Esophagus squamous epithelium (tissue), 5 donors: ENCODE measurements around the gene AGAP6. TPM values are rescaled to one million over a fixed set of nuclear protein-coding genes. Genes with fewer than 3 reads are reported as not detected.
"Not testable (repeated sequence)": the region's sequence is repeated elsewhere in the genome, so short reads cannot be mapped to it uniquely, and the experiment has no call there.

ENCODE experiments used
- DNase-seq: peaks from one replicate; lab custom pipeline; 2025; lab: John Stamatoyannopoulos, UW
- H3K27ac ChIP-seq, 4 donors: fragments of 200-600 bp; sonication (generic); one replicate each; pipeline ENCODE4 v1.5.1; 2016 to 2019; ENCODE audit warnings: mild to moderate bottlenecking in 1 of 4
- H3K27me3 ChIP-seq, 4 donors: fragments of 200-600 bp; sonication (generic); 1 replicate in 3 of 4; 2 replicates in 1 of 4; pipeline versions ENCODE4 v1.5.1 to v1.6.0; 2017 to 2021; ENCODE audit warnings: antibody characterized with exemption in 1 of 4
- H3K36me3 ChIP-seq, 3 donors: fragments of 200-600 bp; sonication (generic); one replicate each; pipeline ENCODE4 v1.5.1; 2016 to 2019
- H3K4me1 ChIP-seq, 3 donors: fragments of 200-600 bp; sonication (generic); one replicate each; pipeline ENCODE4 v1.5.1; 2017 to 2019
- H3K4me3 ChIP-seq, 4 donors: fragments of 200-600 bp; sonication (generic); 1 replicate in 3 of 4; 2 replicates in 1 of 4; pipeline ENCODE4 v1.5.1; 2016 to 2019; ENCODE audit warnings: mild to moderate bottlenecking in 2 of 4, moderate library complexity in 1 of 4
- H3K9me3 ChIP-seq, 3 donors: fragments of 200-600 bp; sonication (generic); one replicate each; pipeline ENCODE4 v1.5.1; 2016 to 2019
- POLR2A ChIP-seq, 4 donors: fragments of 450-650 bp; IDR thresholded peaks; one replicate each; pipeline ENCODE4 v1.6.1; 2017; ENCODE audit warnings: antibody characterized with exemption in 4 of 4, mild to moderate bottlenecking in 4 of 4, moderate library complexity in 3 of 4
- WGBS, 2 donors: methylation state at CpG; one replicate each; pipeline ENCODE4 v1.1.5; 2018; 5-methylcytosine and 5-hydroxymethylcytosine counted together
- intact Hi-C: fragments of 100-400 bp; cut with DNase I; formaldehyde crosslinking; loops from one replicate; pipeline ENCODE4 v1.15.0; 2022
- total RNA-seq, 4 donors: library from RNA; depleted of rRNA; stranded (reverse); fragments of >200 nt; gene quantifications; one replicate each; pipeline ENCODE4 v1.1.0, GENCODE V29; 2016
- TF ChIP-seq, protein P1 (sequence below), 6 experiments: fragments of 450-650 bp in 4 of 6; fragments of 200-600 bp in 2 of 6; sonication (generic) in 2 of 6; IDR thresholded peaks; one replicate each; pipeline ENCODE4 v1.5.1; 2016 to 2019; ENCODE audit warnings: antibody characterized with exemption in 6 of 6, mild to moderate bottlenecking in 4 of 6, moderate library complexity in 4 of 6
- donor health status: DM: yes; HTN: yes; CAD: no.

The AGAP6 gene
- total RNA-seq = 10 to 100 TPM in 1 of 4 donors, 1 to 10 TPM in 3; 1.2 to 15.4 (median 7.4) TPM

DNA sequence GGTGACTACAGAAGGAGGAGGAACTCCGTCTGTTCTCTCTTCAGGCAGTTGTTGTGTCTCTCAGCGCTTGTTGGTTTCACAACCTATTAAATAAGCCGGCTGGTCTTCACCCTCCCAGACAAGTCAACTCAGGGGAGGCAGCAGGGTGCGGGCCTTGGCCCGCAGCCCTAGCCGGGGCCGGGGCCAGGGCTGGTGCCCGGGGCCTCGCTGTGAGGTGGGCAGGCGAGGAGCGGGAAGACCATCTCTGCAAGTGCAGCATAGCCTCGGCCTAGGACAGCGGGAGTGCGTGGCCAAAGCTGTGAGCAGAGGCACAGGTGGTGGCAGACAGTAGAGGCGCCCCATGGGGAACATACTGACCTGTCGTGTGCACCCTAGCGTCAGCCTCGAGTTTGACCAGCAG is at the start of gene AGAP6:
AGAP6 (plus strand) TSS at position 31 of the 400 bp plus-strand sequence; CDS start at position 341, 310 bp downstream.
- H3K9me3 ChIP-seq, H3K4me3 ChIP-seq, H3K4me1 ChIP-seq, intact Hi-C loops, DNase-seq, H3K27ac ChIP-seq, H3K27me3 ChIP-seq: not testable (repeated sequence)
- peaks cover 0 to 24% (median 0%) of the 10 kb centered on the region in 3 donors for H3K36me3 ChIP-seq
- WGBS, 2 donors = no CpG with 5 or more reads among the region's 18 CpGs

DNA sequence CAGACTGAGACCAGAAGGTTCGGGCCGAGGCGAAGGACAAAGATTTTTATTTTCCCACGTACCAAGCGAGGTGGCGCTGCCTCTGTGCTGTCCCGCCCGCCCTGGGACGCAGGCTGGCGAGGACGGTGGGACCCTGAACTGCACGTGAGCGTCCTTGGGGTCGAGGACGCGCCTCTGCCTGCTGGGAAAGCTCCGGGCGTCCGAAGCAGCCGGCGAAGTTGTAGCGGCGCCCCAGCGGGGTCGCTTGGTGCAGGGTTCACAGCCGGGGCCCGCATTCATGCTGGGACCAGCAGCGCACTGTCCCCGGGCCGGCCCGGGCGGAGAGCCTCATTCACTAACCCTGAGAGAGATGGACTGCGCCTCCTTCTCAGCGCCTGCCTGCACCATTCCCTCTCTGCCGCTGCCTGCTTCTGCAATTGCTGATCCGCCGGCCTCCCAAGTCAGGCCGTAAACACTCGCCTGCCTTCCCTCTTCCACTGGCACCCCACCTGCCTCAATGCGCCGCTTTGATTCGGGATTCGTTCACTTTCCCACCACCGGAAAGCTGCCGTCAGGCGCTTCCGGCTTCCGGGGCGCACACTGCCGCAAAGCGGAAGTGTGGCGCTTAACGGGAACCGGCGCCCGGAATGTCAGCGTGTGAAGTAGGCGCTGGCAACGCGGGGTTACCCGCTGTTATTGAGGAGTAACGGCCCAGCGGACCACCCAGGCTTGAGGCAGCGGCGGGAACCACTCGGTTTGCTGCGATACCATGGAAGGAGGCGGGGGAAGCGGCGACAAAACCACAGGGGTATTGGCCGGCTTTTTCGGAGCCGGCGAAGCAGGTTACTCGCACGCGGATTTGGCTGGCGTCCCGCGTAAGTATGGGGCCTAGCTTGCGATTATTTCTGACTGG is 46.5 kb upstream of the AGAP6 start, which contains the start of the genes PARG and TIMM23B:
PARG (minus strand) TSS at position 581 of the 892 bp plus-strand sequence; CDS start at position 279, 302 bp downstream.
TIMM23B (plus strand) TSS at position 607 of the 892 bp plus-strand sequence; CDS start at position 749, 142 bp downstream.
- Histone ChIP-seq H3K4me3 (peak within 1 kb of the TSS; percentile 76 to 89 (median 84)), H3K4me1 (peaks cover 0 to 27% (median 10%) of the 10 kb centered on the region in 3 donors), H3K27ac (peak within 1 kb of the TSS; percentile 80 to 87 (median 82)), H3K36me3 (peaks cover 0 to 13% (median 0%) of the 10 kb centered on the region in 3 donors)
- H3K9me3 ChIP-seq, intact Hi-C loops, H3K27me3 ChIP-seq: not testable (repeated sequence)
- DNase-seq = peak; percentile 2
- TF ChIP-seq POLR2A (IDR thresholded peaks at IDR 0.05) = peak in 1 of 4 donors; percentile 59
- TF ChIP-seq, protein P1, sequence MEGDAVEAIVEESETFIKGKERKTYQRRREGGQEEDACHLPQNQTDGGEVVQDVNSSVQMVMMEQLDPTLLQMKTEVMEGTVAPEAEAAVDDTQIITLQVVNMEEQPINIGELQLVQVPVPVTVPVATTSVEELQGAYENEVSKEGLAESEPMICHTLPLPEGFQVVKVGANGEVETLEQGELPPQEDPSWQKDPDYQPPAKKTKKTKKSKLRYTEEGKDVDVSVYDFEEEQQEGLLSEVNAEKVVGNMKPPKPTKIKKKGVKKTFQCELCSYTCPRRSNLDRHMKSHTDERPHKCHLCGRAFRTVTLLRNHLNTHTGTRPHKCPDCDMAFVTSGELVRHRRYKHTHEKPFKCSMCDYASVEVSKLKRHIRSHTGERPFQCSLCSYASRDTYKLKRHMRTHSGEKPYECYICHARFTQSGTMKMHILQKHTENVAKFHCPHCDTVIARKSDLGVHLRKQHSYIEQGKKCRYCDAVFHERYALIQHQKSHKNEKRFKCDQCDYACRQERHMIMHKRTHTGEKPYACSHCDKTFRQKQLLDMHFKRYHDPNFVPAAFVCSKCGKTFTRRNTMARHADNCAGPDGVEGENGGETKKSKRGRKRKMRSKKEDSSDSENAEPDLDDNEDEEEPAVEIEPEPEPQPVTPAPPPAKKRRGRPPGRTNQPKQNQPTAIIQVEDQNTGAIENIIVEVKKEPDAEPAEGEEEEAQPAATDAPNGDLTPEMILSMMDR (IDR thresholded peaks at IDR 0.05) = peak in 1 of 6 experiments; percentile 3
- 0% methylated on average over 20 to 32 of the region's 81 CpGs for WGBS, 2 donors

DNA sequence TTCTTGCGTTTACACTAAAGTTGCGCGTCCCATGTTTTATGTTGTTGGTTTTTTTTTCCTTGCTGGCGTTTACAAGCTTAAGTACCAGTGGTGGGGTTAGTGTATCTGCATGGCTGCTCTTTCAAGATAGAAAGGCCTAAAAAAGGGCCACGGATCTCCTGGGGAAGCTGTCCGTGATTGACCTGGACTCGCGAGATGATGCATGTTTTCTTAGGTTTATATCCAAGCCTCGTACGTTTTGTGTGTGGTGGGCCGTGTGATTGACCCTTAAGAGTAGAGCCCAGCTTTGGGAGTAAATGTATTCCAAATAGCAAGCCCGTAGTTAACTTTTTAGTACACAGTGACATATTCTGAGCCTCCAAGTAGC is 45.9 kb upstream of the AGAP6 start:
- intact Hi-C loops, H3K9me3 ChIP-seq, DNase-seq, H3K27me3 ChIP-seq: not testable (repeated sequence)
- Histone ChIP-seq H3K4me1 (peaks cover 0 to 27% (median 10%) of the 10 kb centered on the region in 3 donors), H3K4me3 (peak overlapping the region; percentile 76 to 89 (median 84)), H3K27ac (peak overlapping the region; percentile 80 to 87 (median 82)), H3K36me3 (peaks cover 0 to 19% (median 0%) of the 10 kb centered on the region in 3 donors)
- WGBS, 2 donors = 0% methylated on average over 11 to 12 of the region's 12 CpGs

DNA sequence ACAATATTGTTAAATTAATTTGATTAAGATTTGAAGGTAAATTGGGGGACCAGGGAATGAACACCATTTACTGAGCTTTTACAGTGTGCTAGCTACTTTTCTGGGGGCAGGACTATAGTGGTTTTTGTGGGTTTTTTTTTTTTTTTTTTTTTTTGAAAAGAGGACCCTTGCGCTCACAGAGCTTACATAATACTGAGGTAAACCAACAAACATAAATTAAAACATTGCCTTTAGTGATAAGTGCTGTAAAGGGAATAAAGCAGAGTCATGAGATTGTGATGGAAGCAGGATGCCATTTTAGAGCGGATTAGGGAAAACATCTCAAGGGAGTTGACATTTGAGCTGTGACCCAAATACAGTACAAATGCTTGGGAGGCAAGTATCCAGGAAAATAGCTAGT is 44.6 kb upstream of the AGAP6 start:
- H3K9me3 ChIP-seq, H3K4me3 ChIP-seq, intact Hi-C loops, DNase-seq, H3K27me3 ChIP-seq, H3K27ac ChIP-seq: not testable (repeated sequence)
- H3K36me3 ChIP-seq = peaks cover 0 to 25% (median 0%) of the 10 kb centered on the region in 3 donors
- 74 to 84% methylated on average over 2 of the region's 2 CpGs for WGBS, 2 donors
- H3K4me1 ChIP-seq = peaks cover 0 to 27% (median 10%) of the 10 kb centered on the region in 3 donors

DNA sequence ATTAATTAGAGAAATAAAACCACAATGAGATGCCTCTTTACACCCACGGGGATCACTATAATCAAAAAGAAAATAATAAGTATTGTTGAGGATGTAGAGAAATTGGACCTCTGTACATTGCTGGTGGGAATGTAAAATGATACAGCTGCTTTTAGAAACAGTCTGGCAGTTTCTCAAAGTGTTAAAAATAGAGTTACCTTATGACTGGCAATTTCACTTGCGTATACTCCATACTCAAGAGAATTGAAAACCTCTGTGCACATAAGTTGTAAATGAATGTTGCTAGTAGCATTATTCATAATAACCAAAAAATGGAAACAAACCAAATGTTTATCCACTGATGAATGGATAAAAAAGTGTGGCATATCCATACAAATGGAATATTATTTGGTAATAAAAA is 40.1 kb upstream of the AGAP6 start:
- peaks cover 0 to 30% (median 0%) of the 10 kb centered on the region in 3 donors for H3K36me3 ChIP-seq
- H3K27me3 ChIP-seq, H3K4me1 ChIP-seq, H3K4me3 ChIP-seq, H3K9me3 ChIP-seq, DNase-seq, intact Hi-C loops, H3K27ac ChIP-seq: not testable (repeated sequence)
- WGBS, 2 donors = 86 to 89% methylated on average over 1 of the region's 2 CpGs

DNA sequence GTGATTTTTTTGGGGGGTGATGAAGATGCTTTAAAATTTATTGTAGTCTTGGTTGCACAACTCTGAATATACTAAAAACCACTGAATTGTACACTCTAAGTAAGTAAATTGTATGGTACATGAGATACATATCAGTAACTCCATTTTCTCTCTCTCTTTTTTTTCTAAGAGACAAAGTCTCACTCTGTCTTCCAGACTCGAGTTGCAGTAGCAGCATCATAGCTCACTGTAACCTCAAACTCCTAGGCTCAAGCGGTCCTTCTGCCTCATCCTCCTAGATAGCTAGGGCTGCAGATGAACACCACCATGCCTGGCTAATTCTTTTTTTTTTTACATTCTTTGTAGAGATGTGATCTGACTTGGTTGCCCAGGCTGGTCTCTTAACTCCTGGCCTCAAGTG is 39.5 kb upstream of the AGAP6 start:
- H3K27ac ChIP-seq, H3K4me3 ChIP-seq, H3K9me3 ChIP-seq, H3K4me1 ChIP-seq, H3K27me3 ChIP-seq, DNase-seq, intact Hi-C loops: not testable (repeated sequence)
- peaks cover 0 to 36% (median 0%) of the 10 kb centered on the region in 3 donors for H3K36me3 ChIP-seq
- 89 to 100% methylated on average over 2 of the region's 2 CpGs for WGBS, 2 donors

DNA sequence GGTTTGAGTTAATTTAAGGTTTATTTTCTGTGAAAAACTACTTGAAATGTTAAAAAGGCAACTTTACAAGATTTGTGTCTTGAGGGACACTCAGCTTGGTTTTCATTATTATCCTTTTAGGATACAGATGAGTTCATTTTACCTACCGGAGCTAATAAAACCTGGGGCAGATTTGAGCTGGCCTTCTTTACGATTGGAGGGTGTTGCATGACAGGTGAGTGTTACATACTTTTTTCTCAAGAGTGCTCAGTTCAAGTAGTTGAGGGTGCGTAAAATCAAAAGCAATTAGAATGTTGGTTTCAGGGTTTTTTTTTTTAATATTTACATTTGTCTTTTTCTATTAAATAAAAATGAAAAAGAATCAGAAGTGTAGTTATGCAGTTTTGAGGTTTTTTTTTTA is 36.2 kb upstream of the AGAP6 start:
- H3K27ac ChIP-seq, DNase-seq, H3K9me3 ChIP-seq, H3K4me3 ChIP-seq, H3K4me1 ChIP-seq, intact Hi-C loops, H3K27me3 ChIP-seq: not testable (repeated sequence)
- H3K36me3 ChIP-seq = peaks cover 0 to 46% (median 0%) of the 10 kb centered on the region in 3 donors
- 85 to 92% methylated on average over 3 of the region's 3 CpGs for WGBS, 2 donors

DNA sequence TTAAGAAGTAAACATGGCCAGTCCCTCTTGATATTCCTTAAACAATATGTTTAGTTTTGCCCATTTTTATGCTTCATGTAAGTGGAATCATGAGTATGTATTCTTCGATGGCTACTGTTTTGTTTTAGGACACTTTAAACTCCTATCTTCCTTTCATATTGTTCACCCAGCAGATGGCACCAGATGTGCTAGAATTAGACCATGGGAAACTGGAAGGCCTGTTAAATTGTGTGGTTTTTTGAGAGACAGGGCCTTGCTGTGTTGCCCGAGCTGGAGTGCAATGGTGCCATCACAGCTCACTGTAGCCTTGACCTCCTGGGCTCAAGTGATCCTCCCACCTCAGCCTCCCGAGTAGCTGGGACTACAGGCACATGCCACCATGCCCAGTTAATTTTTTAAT is 35.1 kb upstream of the AGAP6 start:
- H3K9me3 ChIP-seq, H3K4me1 ChIP-seq, H3K27me3 ChIP-seq, H3K4me3 ChIP-seq, intact Hi-C loops, H3K27ac ChIP-seq, DNase-seq: not testable (repeated sequence)
- WGBS, 2 donors = 64 to 94% methylated on average over 3 of the region's 3 CpGs
- peaks cover 0 to 48% (median 0%) of the 10 kb centered on the region in 3 donors for H3K36me3 ChIP-seq

DNA sequence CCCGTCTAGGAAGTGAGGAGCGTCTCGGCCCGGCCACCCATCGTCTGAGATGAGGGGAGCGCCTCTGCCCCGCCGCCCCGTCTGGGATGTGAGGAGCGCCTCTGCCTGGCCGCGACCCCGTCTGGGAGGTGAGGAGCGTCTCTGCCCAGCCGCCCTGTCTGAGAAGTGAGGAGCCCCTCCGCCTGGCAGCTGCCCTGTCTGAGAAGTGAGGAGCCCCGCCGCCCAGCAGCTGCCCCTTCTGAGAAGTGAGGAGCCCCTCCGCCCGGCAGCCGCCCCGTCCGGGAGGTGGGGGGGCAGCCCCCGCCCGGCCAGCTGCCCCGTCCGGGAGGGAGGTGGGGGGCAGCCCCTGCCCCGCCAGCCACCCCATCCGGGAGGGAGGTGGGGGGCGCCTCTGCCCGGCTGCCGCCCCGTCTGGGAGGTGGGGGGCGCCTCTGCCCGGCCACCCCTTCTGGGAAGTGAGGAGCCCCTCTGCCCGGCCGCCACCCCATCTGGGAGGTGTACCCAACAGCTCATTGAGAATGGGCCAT is 17.8 kb upstream of the AGAP6 start:
- WGBS, 2 donors = no CpG with 5 or more reads among the region's 37 CpGs
- H3K36me3 ChIP-seq = peaks cover 0 to 21% (median 0%) of the 10 kb centered on the region in 3 donors
- DNase-seq, H3K27ac ChIP-seq, H3K27me3 ChIP-seq, H3K4me3 ChIP-seq, H3K9me3 ChIP-seq, H3K4me1 ChIP-seq, intact Hi-C loops: not testable (repeated sequence)

DNA sequence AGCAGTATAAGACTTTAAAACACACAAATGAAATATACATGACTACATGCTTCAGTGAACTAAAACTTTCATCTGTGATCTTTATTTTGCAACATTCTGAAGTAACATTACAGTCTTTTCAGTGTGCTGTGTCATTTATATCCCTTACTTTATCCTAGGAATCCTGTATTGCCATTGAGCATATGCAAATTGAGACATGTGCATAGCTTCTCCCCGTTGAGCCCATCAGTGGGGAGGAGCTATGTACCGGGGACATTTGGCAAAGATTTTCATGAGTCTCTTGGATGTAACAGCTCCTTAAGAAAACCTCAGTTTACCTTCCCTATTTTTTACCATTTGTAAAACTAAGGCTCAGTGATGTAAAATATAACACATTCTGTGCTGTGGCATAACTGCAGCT is 16.7 kb upstream of the AGAP6 start:
- H3K27me3 ChIP-seq, H3K27ac ChIP-seq, DNase-seq, H3K9me3 ChIP-seq, intact Hi-C loops, H3K4me1 ChIP-seq, H3K4me3 ChIP-seq: not testable (repeated sequence)
- peaks cover 0 to 29% (median 0%) of the 10 kb centered on the region in 3 donors for H3K36me3 ChIP-seq
- WGBS, 2 donors = 48 to 84% methylated on average over 2 of the region's 2 CpGs

DNA sequence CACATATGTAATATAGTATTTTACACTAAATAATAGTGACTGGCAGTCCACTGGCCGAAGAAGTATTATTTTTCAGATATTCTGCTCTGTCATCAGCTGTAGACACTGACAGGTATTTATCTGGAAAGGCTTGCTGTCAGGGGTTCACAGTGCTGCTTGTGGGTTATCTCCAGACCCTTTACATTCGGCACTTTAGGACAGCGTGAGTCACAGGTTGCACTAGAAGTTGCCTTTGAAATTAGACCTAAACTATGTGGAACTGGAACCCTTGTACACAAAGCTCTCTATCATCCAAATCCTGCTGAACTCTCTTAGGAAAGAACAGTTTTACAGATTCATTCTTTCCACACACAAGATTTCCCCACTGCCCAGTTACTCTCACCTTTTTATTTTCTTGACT is 16.1 kb upstream of the AGAP6 start:
- H3K36me3 ChIP-seq = peaks cover 0 to 29% (median 0%) of the 10 kb centered on the region in 3 donors
- H3K27ac ChIP-seq, H3K27me3 ChIP-seq, DNase-seq, intact Hi-C loops, H3K4me3 ChIP-seq, H3K9me3 ChIP-seq, H3K4me1 ChIP-seq: not testable (repeated sequence)
- WGBS, 2 donors = 88 to 100% methylated on average over 2 to 3 of the region's 3 CpGs
